LNCaP clone FGC (cell line): ENCODE data around the gene SIPA1L3.

Source experiments
- DNase-seq: peaks from one replicate; pipeline ENCODE4 v3.0.0-alpha.2; 2011; ENCODE audit warnings: low read depth
- H3K4me3 ChIP-seq: 2 replicates; pipeline ENCODE4 v1.5.1; 2011; ENCODE audit warnings: mild to moderate bottlenecking, low read depth, low read length, control low read depth
- TF ChIP-seq, protein P1 (sequence below): IDR thresholded peaks from 2 replicates; pipeline ENCODE4 v1.5.1; 2012; ENCODE audit warnings: mild to moderate bottlenecking; ENCODE audit not compliant: control insufficient read depth, insufficient read depth; ENCODE audit errors: extremely low read depth

SIPA1L3 gene

DNA sequence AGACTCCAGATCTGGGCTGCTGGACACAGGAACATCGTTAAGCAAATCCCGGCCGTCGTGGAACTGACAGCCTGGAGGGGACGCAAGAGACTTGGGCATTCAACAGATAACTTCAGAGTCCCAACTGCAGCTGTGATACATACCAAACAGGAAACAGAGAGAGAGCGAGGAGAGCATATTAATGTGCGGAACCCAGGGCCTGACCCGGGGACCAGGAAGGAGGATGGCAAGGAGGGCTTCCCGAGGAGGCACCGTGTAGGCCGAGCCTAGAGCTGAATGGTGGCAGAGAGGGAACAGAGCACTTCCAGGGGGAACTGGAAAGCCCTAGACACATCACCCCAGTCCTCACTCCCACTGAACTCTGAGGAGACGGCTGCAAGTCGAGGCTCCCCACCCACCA, 68.1 kb downstream of the SIPA1L3 start:
- DNase-seq = no peak
- H3K4me3 ChIP-seq = no peak overlapping the region
- TF ChIP-seq, protein P1, sequence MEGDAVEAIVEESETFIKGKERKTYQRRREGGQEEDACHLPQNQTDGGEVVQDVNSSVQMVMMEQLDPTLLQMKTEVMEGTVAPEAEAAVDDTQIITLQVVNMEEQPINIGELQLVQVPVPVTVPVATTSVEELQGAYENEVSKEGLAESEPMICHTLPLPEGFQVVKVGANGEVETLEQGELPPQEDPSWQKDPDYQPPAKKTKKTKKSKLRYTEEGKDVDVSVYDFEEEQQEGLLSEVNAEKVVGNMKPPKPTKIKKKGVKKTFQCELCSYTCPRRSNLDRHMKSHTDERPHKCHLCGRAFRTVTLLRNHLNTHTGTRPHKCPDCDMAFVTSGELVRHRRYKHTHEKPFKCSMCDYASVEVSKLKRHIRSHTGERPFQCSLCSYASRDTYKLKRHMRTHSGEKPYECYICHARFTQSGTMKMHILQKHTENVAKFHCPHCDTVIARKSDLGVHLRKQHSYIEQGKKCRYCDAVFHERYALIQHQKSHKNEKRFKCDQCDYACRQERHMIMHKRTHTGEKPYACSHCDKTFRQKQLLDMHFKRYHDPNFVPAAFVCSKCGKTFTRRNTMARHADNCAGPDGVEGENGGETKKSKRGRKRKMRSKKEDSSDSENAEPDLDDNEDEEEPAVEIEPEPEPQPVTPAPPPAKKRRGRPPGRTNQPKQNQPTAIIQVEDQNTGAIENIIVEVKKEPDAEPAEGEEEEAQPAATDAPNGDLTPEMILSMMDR = no peak

DNA sequence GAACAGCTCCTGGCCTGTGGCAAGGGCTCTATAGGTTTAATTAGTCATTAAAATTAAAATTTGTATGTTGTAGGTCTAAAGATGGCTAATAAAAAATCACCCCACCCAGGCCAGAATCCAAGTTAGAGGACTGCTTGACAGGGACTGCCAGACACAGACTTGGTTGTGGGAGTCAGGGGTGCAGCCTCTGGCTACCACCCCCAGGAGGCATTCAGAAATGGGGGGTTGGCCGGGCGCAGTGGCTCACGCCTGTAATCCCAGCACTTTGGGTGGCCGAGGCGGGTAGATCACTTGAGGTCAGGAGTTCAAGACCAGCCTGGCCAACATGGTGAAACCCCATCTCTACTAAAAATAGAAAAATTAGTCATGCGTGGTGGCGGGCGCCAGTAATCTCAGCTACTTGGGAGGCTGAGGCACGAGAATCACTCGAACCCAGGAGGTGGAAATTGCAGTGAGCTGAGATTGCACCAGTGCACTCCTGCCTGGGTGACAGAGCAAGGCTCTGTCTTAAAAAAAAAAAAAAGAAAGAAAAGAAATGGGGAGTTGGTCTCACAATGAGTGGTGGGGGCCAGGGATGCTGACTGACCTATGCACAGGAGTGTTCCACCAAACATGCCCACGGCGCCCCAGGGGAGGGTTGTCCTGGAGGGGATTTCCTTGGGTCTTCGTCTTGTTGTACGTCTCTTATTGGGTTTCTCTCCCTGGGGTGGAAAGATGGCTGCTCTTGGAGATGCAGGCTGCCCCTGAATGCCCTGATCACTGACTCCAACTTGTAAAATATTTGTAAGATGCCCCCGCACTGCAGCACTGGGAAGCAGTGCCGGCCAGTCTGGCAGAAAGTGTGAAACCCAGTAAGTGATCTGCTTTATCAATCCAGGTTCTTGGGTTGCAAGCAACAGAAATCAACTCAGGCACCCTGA, 68.8 kb downstream of the SIPA1L3 start:
- DNase-seq = no peak
- TF ChIP-seq, protein P1 = no peak

DNA sequence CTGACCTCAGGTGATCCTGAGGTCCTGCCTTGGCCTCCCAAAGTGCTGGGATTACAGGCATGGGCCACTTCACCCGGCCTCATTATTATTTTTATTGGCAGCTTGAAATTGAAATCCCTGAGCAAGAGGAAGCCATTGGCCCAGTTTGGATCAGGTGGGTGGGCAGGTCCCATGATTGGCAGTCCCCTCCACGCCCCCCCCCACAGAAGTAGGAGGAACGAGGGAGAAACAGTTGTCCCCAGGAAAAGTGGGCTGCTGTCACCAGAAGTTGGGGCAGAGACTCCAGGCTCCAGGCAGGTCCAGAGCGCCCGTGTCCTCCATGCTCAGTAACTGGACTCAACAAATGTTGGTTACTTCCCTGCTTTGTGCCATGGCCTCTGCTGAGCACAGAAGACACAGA, 70.4 kb downstream of the SIPA1L3 start:
- H3K4me3 ChIP-seq = no peak overlapping the region
- no peak for DNase-seq
- TF ChIP-seq, protein P1 = no peak

More for the DNA sequence above, 68.8 kb downstream of the SIPA1L3 start:
- H3K4me3 ChIP-seq = no peak overlapping the region

DNA sequence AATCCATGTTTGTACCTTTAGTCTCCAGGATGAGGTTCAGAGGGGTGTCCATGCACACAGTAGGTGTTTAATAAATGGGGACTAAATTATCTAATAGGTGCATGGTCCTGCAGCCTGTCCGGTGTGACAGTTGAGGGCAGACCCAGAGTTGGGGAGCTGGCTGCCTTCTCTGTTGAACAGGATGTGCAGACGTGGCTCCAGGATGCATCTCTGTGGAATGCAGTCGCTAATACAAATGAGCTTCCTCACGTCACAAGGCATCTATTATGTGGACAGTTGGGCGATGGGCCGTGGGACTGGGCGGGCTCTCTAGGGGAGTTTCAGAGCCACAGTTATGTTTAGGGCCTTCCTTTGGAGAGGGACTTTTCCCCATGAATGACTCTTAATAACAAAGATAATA, 71.0 kb downstream of the SIPA1L3 start:
- no peak overlapping the region for H3K4me3 ChIP-seq
- TF ChIP-seq, protein P1 = no peak
- DNase-seq = no peak

DNA sequence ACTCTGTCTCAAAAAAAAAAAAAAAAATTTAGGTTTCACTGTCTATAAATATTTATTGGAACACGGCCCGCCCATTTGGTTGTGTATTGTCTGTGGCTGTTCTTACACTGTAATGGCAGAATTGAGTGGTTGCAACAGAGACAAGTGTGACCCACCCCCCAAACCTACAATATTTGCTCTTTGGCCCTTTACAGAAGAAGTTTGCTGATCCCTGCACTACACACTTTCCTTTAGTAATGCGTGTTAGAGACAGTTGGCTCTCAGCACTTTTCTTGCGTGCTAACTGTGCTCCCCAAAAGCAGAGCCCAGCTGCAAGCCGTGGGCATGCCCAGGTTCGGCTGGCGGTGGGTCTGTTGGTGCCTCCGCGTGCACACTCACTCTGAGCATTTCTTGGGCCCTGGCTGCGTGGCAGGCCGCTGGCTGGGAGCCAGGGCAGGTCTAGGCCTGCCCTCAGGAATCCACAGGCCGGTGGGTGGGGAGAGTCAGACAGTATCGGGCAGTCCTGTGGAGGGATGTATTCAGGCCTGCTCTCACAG, 72.6 kb downstream of the SIPA1L3 start:
- TF ChIP-seq, protein P1 = no peak
- H3K4me3 ChIP-seq = no peak overlapping the region
- DNase-seq = no peak

DNA sequence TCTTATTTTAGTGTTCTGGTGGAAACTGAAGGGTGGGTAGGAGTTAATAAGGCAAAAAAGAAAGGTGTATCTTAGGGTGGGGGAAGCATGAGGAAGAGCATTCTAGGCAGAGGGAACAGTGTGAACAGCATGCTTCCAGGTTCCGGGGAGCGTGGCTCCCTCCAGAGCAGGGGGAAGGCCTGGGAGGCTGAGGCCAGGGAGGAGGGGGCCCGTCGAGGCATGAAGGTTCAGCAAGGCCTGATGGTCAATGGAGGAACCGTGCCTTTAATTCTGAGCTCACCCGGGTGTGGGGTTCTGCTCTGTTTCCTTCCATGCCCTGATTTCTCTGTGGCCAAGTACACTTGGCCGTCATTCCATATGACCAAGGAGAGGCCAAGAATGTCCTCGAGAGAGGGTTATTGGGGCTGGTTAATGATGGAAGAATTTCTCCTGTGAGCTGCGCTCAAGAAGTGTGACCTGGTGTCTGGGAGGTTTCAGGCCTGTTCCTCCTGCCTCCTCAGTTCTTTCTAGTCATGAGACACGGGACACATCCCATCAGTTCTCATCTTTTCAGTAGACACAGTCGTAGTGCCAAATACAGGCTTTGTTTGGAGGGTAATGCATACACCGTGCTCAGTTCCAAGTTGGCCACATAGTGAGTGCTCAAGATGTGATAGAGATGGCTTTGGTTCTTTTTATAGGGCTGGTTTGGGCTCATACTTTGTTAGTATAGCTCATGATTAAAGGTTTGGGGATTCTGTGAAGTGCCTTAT, 73.6 kb downstream of the SIPA1L3 start:
- DNase-seq = no peak
- H3K4me3 ChIP-seq = no peak overlapping the region
- TF ChIP-seq, protein P1 = no peak
